Measurements from ENCODE around the gene ADRB1. TPM values are rescaled to one million over a fixed set of nuclear protein-coding genes. Genes with fewer than 3 reads are reported as not detected.

Gene ADRB1
- total and polyA plus RNA-seq, 2 donors from 2014 or later, result 0.72 to 1.4 TPM

- no peak overlapping the region for H3K4me3 ChIP-seq (ENCODE audit: low read length in 3 of 3)
- TF ChIP-seq CTCF (IDR thresholded peaks at IDR 0.05; ENCODE audit: borderline replicate concordance, extremely low read depth, insufficient read depth), result no peak
- DNase-seq (no peak), FAIRE-seq (no peak)
- H3K36me3 ChIP-seq (ENCODE audit: control insufficient read depth in 2 of 3, insufficient read depth in 3 of 3, low read length in 3 of 3), result no peaks in the 10 kb centered on the region
- no peaks in the 10 kb centered on the region for H3K9me3 ChIP-seq (ENCODE audit: control insufficient read depth in 2 of 3, insufficient read depth in 1 of 3, low read length in 3 of 3)
- H3K27me3 ChIP-seq (ENCODE audit: control insufficient read depth, insufficient read depth, low read length), result no peaks in the 10 kb centered on the region
- no peak overlapping the region for H3K27ac ChIP-seq (ENCODE audit: low read depth in 2 of 2, low read length in 2 of 2)
- no peak overlapping the region for H3K9ac ChIP-seq (ENCODE audit: low read length in 3 of 3)
- H3K4me1 ChIP-seq (ENCODE audit: control insufficient read depth in 2 of 3, insufficient read depth in 2 of 3, low read depth in 1 of 3, low read length in 3 of 3), result no peaks in the 10 kb centered on the region
- intact Hi-C loops (cut with DNase I), result no loop called here
Observed at GRCh38 chr10:114087255-114087654, 43.6 kb downstream of the ADRB1 start.

DNA sequence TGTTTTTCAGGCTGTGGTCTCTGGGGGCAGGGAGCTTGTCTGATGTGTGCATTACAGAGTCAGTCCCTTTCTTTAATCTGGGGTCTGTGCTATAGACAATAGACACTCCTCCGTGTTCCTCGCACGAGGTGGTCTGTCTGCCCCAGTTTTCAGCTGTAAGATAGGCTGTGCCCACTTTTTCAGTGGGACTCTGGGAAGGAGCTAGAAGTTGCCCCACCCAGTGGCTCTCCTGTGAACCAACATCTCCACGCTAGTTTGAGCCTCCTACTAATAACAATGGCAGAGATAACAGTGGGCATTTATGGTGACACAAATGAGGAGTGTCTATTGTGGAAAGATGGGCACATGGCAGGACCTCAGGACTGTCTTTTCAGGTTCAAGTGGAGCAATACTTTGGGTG, 44.0 kb downstream of the ADRB1 start:
- H3K27me3 ChIP-seq (ENCODE audit: control insufficient read depth, insufficient read depth, low read length), result no peaks in the 10 kb centered on the region
- no peak overlapping the region for H3K9ac ChIP-seq (ENCODE audit: low read length in 3 of 3)
- H3K4me1 ChIP-seq (ENCODE audit: control insufficient read depth in 2 of 3, insufficient read depth in 2 of 3, low read depth in 1 of 3, low read length in 3 of 3), result no peaks in the 10 kb centered on the region
- DNase-seq (no peak), FAIRE-seq (no peak)
- intact Hi-C loops (cut with DNase I), result no loop called here
- no peak for TF ChIP-seq CTCF (IDR thresholded peaks at IDR 0.05; ENCODE audit: borderline replicate concordance, extremely low read depth, insufficient read depth)
- H3K4me3 ChIP-seq (ENCODE audit: low read length in 3 of 3), result no peak overlapping the region
- no peaks in the 10 kb centered on the region for H3K9me3 ChIP-seq (ENCODE audit: control insufficient read depth in 2 of 3, insufficient read depth in 1 of 3, low read length in 3 of 3)
- H3K36me3 ChIP-seq (ENCODE audit: control insufficient read depth in 2 of 3, insufficient read depth in 3 of 3, low read length in 3 of 3), result no peaks in the 10 kb centered on the region
- H3K27ac ChIP-seq (ENCODE audit: low read depth in 2 of 2, low read length in 2 of 2), result no peak overlapping the region

DNA sequence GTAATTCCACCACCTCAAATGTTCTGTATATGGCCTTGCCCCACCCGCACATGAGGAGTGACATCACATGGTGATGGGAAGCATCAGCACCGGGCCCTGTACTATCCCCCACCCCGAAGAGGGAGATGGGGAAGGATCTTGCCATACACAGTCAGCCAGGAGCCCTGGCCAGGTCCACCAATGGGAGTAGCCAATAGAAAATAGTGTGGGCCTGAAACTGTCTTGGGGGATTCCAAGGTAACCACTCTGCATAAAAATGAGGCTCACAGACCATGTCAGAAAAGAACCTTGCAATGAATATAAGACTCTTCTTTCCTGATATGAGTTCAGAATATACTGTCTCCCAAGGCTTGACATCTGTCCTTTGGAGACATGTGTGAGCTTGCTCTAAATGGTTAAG, 51.1 kb downstream of the ADRB1 start:
- Histone ChIP-seq H3K4me1 (ENCODE audit: control insufficient read depth in 2 of 3, insufficient read depth in 2 of 3, low read depth in 1 of 3, low read length in 3 of 3) (no peaks in the 10 kb centered on the region), H3K4me3 (ENCODE audit: low read length in 3 of 3) (no peak overlapping the region), H3K27me3 (ENCODE audit: control insufficient read depth, insufficient read depth, low read length) (no peaks in the 10 kb centered on the region), H3K27ac (ENCODE audit: low read depth in 2 of 2, low read length in 2 of 2) (no peak overlapping the region), H3K9me3 (ENCODE audit: control insufficient read depth in 2 of 3, insufficient read depth in 1 of 3, low read length in 3 of 3) (no peaks in the 10 kb centered on the region), H3K36me3 (ENCODE audit: control insufficient read depth in 2 of 3, insufficient read depth in 3 of 3, low read length in 3 of 3) (no peaks in the 10 kb centered on the region), H3K9ac (ENCODE audit: low read length in 3 of 3) (no peak overlapping the region)
- TF ChIP-seq CTCF (IDR thresholded peaks at IDR 0.05; ENCODE audit: borderline replicate concordance, extremely low read depth, insufficient read depth), result no peak
- DNase-seq (no peak), FAIRE-seq (no peak)
- intact Hi-C loops (cut with DNase I), result loop anchor here (5.0 kb wide), 1 partner anchor 297 kb away; no protein-coding TSS in a partner anchor
